HG02840 (cell line): ENCODE data around the gene KPNA4.
"Not testable (repeated sequence)": the region's sequence is repeated elsewhere in the genome, so short reads cannot be mapped to it uniquely, and the experiment has no call there.

Experiments
- ATAC-seq: cut with Tn5 transposase; IDR thresholded peaks from one replicate; pipeline ENCODE4 v1.9.1; 2021; ENCODE audit warnings: mild to moderate bottlenecking, moderate library complexity, moderate number of reproducible peaks; ENCODE audit not compliant: unreplicated experiment, low FRiP score

KPNA4 gene, protein sequence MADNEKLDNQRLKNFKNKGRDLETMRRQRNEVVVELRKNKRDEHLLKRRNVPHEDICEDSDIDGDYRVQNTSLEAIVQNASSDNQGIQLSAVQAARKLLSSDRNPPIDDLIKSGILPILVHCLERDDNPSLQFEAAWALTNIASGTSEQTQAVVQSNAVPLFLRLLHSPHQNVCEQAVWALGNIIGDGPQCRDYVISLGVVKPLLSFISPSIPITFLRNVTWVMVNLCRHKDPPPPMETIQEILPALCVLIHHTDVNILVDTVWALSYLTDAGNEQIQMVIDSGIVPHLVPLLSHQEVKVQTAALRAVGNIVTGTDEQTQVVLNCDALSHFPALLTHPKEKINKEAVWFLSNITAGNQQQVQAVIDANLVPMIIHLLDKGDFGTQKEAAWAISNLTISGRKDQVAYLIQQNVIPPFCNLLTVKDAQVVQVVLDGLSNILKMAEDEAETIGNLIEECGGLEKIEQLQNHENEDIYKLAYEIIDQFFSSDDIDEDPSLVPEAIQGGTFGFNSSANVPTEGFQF

DNA sequence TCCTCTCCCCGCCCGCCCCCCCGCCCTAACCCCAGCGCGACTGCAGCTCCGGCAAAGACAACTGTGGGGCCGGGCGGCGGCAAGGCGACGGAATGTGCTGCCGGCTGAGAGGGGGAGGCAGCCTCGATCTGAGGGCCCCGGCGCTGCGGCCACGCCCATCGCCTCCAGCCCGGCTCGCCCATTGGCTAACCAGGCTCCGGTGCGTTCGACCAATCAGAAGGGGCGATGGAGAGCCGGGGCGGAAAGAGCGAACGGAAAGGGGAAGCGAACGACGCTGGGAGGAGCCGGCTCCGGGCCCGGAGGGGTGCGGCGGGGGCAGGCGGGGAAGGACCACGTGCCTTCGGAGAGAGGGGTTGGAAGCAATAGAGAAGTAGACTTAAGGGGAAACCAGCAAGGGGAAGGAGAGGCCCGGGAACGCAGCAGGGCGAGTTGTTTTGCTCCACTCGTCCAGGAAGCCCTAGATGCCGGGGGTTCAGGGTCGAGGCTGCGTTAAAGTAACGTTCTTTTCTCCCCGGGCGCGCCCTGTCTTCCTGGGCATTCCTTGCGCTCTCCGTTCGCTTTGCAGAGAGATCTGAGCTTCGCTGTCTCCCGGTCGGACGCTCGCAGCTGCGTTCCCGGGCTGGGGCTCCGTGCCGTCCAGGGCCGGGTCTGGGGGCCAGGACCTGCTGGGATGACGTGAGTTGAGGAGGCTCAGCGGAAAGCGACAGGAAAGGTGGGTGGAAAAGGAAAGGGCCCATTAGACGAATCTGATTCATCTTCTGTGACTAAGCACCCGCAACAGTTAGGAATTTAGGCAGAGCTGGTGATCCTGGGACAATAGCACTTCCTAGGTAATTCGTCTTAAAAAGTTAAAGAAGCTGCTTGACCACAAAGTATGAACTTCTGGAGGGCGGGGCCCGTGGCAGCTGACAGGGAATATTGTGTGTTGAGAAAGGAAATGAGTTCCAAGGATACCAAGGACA, at the start of gene KPNA4:
KPNA4 (minus strand) TSS at position 130 of the 962 bp plus-strand sequence. CDS start 289 bp downstream, outside the sequence.
- peak; percentile 94 for ATAC-seq

DNA sequence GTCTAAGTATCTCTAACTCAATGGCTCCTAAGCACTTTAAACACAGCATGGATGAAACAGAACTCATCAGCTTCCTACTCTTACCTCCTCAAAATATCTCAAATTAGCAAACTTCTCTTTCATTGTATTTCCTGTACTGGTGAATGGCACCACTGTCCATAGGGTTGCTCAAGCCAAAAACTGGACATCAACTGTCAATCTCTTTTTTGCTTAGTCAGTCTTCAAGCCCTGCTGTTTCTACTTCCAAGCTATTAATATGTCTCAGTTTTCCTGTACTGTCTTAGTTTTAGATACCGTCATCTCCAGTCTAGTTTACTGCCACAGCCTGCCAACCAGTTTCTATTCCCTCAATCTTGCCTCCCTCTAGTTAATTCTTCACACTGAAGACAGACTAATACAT, 48.3 kb upstream of the KPNA4 start:
- no peak for ATAC-seq

DNA sequence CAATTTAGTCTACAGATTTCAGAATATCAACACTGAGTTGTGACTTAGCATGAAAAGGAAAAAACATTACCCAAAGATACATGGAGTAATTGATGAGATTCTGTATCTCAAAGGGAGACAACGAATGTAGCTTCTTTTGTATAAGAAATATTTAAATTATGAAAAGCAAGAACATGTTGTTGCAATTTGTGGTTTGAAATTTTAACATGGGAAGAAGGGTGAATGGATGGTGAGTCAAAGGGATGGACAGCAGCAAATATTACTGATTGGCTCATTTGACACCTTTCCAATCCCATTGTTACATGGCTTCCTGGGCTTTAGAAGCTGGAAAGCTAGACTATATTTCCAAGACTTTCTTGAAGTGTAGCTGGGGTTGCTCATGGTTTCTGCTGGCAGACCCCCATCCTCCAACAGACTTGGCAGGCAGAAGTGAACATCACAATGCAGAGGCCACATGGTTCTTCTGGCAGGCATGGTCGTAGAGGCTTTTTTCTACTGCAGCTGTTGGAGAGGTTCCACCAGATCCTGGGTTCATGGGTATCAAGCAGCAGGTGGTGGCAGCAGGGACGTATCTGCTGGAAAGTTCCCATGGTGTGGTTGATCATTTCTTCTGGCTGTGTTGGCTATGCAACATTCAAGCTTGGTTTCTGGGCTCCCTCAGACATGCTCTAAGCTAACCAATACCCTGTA, 47.2 kb upstream of the KPNA4 start:
- no peak for ATAC-seq

DNA sequence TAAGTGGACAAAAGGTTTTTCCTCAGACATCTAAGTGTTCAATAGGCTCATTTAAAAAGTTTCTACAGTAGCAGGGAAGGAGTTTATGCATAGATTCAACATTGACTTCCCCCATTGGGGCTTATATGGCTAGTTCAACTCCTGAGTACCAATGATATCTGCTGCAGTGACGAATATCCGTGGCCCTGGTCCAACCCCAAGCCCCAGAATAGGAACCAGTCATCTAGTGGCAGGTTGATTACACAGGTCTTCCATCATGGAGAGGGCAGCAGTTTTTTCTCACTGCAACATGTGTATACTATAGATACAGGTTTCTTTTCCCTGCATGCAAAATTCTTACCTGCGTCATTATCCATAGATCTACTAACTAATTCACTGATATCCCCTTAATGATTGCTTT, 45.8 kb upstream of the KPNA4 start:
- no peak for ATAC-seq

DNA sequence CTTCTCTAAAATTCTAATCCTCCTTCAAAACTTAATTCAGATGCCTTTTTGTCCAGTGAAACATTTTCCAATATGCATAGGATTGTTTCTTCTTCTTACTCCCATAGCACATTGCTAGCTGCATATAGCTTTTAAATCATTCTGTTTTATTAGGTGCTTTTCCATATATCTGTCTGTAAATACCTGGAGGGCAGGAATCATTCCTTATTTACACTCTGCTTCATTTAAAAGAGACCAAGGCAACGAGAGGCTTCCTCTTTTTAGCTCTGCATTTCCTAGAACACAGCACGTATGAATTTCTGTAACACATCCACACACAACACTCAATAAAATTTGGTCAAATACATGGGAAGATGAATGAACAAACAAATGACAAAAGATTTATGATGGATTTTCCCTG, 43.5 kb upstream of the KPNA4 start:
- no peak for ATAC-seq

DNA sequence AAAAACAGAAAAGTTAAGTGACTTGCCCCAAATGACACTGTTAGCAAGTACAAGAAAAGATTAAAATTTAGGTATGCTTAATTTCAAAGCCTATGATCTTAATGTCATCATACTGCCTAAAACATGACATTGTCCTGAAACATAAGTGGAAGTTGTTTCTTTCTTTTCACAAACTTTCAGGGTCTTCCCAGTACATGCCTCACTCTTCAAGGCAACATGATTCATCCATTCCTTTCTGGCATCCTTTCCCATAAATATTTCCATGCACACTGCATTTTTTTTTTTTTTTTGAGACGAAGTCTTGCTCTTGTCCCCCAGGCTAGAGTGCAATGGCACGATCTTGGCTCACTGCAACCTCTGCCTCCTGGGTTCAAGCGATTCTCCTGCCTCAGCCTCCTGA, 42.5 kb upstream of the KPNA4 start:
- no peak for ATAC-seq

DNA sequence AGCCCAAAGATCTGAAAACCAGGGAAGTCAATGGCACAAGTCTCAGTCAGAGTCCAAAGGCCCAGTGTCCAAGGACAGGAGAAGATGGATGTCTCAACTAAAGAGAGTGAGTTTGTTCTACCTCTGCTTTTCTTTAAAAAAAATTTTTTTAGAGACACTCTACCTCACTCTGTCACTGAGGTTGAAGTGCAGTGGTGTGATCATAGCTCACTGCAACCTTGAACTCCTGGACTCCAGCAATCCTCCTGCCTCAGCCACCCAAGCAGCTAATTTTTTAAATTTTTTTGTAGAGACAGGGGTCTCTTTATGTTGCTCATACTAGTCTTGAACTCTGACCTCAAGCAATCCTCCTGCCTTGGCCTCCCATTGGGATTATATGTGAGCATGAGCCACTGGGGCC, 39.9 kb upstream of the KPNA4 start:
- no peak for ATAC-seq

DNA sequence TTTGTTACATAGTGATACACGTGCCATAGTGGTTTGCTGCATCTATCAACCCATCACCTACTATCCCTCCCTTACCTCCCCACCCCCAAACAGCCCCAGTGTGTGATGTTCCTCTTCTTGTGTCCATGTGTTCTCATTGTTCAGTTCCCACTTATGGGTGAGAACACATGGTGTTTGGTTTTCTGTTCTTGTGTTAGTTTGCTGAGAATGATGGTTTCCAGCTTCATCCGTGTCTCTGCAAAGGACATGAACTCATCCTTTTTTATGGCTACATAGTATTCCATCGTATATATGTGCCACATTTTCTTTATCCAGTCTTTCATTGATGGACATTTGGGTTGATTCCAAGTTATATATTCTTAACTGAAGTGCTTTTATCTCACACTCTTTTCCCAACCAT, 38.5 kb upstream of the KPNA4 start:
- ATAC-seq = not testable (repeated sequence)

DNA sequence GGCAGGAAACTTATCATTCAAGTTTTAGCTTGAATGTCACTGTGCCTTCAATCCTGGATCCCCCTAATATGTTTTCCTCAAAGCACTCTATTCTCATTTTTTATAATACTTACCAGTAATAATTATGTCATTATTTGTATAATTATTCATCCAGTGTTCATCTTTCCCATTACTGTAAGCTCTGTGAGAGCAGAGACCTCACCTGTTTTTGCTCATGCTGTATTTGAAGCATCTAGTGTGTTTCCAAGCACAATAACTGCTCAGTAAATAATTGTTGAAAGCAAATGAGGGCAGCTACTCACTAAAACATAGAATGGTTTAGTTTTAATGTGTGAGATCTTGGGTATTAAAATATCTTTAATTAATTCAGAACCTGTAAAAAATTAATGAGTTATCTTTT, 36.9 kb upstream of the KPNA4 start:
- ATAC-seq = no peak

DNA sequence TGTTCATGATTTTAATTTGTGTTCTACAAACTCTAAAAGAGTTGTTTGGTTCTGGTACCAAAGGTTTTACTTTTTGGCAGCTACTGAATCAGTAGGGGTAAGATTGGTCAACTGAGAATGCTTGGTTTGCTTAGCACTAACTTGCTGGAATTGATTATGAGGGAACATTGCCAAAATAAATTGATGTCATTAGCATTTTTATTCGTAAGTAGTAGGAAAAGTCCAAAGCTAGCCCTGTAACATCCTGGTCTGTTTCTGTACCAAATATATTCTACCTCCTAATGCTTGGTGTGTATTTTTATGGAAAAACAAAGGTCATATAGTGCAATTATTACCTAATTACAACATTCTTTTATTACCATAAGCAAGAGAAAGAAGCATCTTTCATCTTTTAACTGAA, 35.9 kb upstream of the KPNA4 start:
- ATAC-seq = no peak

DNA sequence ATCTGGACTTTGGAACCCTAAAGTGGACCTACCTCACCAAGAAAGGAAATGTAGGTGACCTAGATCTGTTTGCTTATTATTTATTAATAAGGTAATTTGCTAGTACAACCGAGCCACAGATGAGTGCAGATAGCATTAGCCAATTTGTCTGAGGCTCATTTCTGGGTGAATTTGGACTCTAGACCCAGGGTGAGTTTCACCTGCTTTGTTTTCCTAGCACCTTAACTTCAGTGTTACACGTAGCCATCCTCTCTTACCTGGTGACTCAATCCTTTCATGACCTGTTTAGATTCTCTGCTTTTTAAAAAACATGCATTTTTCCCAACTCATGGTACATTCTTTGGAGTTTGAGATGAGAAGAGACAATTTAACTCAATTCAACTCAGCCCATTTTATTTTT, 33.5 kb upstream of the KPNA4 start:
- no peak for ATAC-seq

DNA sequence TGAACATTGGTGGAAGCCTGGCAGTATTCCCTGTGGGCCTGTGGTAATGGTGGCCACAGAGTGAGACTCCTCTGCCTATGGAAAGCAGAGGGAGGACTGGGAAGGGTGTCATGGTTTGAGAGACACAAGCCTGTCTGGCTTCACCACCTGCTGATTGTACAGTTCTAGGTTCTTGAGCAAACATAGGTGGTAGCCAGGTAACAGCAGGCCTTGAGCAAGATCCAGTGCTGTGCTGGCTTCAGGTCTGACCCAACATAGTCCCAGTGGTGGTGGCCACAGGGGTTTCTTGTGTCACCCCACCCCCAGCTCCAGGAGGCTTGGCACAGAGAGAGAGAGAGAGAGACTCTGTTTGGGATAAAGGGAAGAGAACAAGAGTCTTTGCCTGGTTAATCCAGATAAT, 22.7 kb upstream of the KPNA4 start:
- no peak for ATAC-seq

DNA sequence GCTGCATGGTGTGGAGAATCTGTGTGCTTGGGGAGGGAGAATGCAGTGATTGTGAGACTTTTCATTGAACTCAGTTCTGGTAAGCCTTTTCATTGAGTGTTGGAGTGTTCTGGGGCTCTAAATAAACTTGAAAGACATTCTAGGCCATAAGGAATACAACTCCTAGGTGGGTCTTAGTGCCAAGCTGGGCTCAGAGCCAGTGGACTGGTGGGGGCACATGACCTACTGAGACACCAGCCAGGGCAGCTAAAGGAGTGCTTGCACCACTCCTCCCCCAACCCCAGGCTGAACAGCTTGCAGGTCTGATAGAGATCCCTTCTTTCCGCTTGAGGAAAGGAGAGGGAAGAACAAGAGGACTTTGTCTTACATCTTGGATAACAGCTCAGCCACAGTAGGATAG, 21.7 kb upstream of the KPNA4 start:
- ATAC-seq = no peak

DNA sequence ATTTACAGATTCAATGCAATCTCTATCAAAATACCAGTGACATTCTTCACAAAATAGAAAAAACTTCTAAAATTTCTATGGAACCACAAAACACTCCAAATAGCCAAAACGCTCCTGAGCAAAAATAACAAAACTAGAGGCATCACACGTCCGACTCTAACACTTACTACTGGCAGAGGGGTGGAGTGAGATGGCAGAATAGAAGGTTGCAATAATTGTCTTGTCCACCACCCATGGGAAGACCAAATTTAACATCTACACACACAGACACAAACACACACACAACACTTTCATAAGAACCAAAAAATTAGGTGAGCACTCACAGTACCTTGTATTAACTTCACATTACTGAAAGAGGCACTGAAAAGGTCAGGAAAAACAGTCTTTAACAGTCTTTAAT, 21.3 kb upstream of the KPNA4 start:
- ATAC-seq = no peak

DNA sequence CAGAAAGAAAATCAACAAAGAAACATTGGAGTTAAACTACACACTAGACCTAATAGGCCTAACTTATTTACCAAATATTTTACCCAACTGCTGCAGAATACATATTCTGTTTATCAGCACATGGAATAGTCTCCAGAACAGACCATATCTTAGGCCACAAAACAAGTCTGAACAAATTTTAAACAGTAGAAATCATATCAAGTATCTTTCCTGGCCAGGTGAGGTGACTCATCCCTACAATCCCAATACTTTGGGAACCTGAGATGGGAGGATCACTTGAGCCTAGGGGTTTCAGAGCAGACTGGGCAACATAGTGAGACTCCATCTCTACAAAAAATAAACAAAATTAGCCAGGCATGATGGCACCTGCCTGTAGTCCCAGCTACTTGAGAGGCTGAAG, 18.1 kb upstream of the KPNA4 start:
- ATAC-seq = no peak

DNA sequence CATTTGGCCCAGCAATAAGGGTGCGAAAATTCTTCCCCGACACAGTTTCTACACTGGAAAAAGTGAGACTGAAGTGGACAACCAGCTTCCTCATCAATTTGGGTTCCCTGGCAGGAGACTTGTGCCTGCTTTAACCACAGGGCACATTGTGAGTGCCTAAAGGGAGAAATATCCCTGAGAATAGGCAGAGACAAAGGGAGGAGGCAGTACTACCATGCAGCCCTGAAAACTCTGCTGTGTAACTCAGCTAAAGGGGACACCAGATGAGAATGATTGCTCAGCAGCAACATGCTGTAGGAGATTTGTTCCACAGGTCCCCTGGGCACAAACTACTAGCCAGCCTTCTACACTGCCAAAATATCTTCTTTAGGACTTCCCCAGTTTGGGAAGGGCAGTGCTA, 15.6 kb upstream of the KPNA4 start:
- no peak for ATAC-seq

DNA sequence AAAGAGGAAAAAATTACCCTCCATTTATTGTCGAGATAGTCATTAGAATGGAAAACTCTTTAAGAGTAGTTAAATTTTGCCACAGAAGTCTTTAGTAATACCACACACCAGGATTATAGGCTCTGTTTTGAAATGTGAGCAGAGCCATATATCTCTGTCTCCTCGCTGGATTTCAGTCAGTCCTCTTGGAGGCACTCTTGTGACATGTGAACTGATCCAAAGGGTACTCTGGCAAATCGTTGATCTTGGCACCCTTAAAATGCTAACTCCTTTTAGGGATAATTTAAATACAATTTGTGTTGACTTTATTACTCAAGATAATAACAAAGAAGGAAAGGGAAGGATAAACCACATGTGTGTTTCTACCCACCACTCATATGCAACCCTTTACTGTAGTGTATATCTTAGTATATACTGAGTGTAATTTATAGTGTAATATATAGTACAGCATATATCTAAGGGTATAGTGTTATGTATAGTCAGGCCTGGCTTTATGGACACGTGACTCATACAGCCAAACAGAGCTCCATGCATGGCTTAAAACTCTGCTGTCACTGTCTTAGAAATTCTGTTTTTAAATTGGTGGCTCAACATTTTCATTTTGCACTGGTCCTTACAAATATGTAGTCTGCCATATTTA, 12.3 kb upstream of the KPNA4 start:
- ATAC-seq = no peak

DNA sequence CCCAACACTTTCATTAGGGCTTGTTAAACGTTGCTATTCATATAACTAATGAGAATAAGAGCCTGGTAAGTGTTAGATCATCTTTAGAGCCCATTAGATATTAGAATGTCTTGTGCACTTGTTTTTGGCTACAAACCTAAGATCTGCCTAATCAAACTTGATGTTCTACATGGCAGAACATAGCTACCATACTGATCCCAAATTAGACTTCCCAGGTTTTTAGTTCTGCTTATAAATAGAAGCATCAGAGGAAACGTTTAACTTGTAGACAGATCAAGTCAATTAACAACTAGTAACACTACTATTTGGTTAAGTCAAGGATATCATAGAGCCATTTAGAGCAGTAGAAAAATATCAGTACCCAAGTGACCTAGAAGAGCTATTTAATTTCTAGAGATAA, 11.7 kb upstream of the KPNA4 start:
- ATAC-seq = no peak

DNA sequence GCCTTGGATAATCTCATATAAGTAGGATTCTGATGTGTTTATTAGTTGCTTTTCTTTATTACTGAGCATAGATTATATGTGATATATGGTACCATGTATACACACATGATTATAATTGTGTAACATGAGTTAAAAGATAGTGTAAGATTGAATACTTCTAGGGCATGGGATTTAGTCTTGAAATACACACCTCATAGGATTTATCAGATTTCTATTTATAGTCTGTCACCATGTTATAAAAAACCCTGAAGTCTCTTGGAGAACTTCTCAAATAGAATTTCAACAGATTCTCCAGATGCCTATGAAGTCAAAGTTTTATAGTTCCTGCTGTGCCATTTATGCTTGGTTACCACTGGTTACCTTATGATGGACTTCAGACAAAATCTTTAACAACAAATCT, 11.2 kb upstream of the KPNA4 start:
- no peak for ATAC-seq

DNA sequence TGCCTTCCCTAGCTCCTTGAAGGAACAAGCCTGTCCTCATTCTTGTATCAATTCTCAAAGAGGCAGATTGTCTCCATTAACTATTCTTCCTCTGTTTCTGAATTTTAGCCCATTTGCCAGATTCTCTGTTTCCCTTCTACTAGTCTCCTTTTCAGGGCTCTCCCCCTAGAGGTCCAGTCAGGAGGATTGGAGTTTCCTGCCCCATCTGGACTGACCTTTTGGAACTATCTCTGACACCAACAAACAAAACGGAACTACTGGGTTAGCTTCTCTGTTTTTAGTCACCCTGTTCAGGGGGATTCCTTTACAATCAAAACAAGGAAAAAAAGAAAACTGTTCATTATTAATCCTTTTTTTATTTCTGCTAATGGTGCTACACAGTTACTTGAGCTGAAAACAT, 10.2 kb upstream of the KPNA4 start:
- ATAC-seq = no peak
